CD4-positive, alpha-beta T cell treated with Interleukin-15 for 1 hour (primary cell): ENCODE measurements around the gene MDFIC2.

Experiments used
- DNase-seq: peaks from one replicate; pipeline ENCODE4 v3.0.0-alpha.2; 2020

Gene MDFIC2

GRCh38 chr3:70177881-70178645 is 134.4 kb downstream of the MDFIC2 start:
- DNase-seq, result no peak

- no peak for DNase-seq
Observed at GRCh38 chr3:70176224-70176623, 136.2 kb downstream of the MDFIC2 start.

- no peak for DNase-seq
Observed at GRCh38 chr3:70156808-70157207, 155.6 kb downstream of the MDFIC2 start.

DNA sequence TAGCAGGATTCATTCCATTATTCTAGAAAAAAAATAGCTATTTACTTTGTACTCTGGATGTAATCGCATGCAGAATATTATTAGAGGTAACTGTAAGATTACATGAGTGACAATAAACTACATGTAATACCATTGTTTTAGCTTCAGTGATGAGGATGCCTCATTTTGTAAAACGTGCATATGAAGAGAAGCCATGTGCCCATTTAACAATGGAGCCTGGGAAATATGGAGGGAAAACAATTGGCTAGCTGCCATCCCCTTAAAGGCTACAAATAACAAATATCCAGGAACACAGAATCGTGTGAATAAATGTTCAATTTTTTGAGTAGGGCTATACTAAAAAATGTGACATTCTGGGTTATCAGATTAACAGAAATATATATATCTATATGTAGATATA is 161.8 kb downstream of the MDFIC2 start:
- DNase-seq, result no peak

DNA sequence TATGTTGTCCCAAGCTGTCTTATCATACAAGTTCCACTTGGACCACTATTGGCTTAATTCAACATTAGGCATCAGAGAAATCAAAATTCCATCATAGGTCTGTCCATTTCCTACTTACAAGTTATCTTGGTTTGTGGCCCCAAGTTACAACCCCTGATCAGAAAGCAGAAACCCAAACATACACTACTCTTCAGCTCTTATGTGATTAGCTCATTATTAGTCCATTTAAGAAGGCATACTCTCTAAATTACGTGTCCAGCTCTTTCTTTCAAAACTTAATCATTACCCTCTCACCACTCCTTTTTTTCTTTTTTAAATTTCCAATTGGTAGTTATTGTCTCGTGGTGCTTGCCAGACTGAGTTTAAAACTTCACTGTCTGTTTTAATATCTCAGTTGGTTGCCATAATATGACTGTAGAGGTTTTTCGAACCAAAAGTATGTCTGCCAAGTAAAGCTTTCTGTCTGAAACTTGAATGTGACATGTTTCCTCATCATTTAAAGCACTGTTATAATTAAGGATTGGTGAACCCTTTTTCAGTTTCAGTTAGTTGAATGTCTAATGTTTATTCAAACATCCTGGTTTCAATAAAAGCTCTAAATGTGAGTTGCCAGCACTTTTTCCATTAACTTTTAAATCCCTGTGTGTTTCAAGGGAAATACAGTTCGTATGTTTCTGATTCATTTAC is 162.6 kb downstream of the MDFIC2 start:
- DNase-seq, result no peak
